K562 (cell line): ENCODE data around the gene RFWD3. TPM values are rescaled to one million over a fixed set of nuclear protein-coding genes. Genes with fewer than 3 reads are reported as not detected.

ENCODE experiments used
- CAMTA2 ChIP-seq: fragments of 250-450 bp; sonication (Bioruptor Pico); conservative IDR thresholded peaks from 2 replicates; pipeline ENCODE4 v1.5.1; 2022
- ELF2 ChIP-seq: fragments of 250-450 bp; sonication (Bioruptor Pico); IDR thresholded peaks from 2 replicates; pipeline ENCODE4 v1.5.0; 2021; ENCODE audit warnings: mild to moderate bottlenecking
- HDGF ChIP-seq: fragments of 450-650 bp; IDR thresholded peaks from 2 replicates; pipeline ENCODE4 v1.6.1; 2016
- HNRNPH1 ChIP-seq: fragments of 200-400 bp; formaldehyde crosslinking; optimal IDR thresholded peaks from 2 replicates; pipeline ENCODE3; 2017; ENCODE audit warnings: low read depth, mild to moderate bottlenecking, low read length, moderate library complexity
- ILK ChIP-seq: fragments of 450-650 bp; IDR thresholded peaks from 2 replicates; pipeline ENCODE4 v1.6.1; 2016; ENCODE audit warnings: missing genetic modification characterization, low read depth, mild to moderate bottlenecking, missing compliant biosample characterization, moderate library complexity, borderline replicate concordance
- JUNB ChIP-seq: fragments of 450-650 bp; formaldehyde crosslinking; conservative IDR thresholded peaks from 2 replicates; pipeline ENCODE4 v1.4.0; 2020; ENCODE audit warnings: mild to moderate bottlenecking
- PTBP1 ChIP-seq: fragments of 200-400 bp; formaldehyde crosslinking; IDR thresholded peaks from 2 replicates; pipeline ENCODE4 v1.6.1; 2017; ENCODE audit warnings: low read depth, low read length
- RBM15 ChIP-seq: fragments of 200-400 bp; formaldehyde crosslinking; IDR thresholded peaks from 2 replicates; pipeline ENCODE4 v1.6.1; 2018; ENCODE audit warnings: mild to moderate bottlenecking, low read length, moderate library complexity; ENCODE audit not compliant: insufficient read depth
- RBM34 ChIP-seq: fragments of 200-400 bp; formaldehyde crosslinking; IDR thresholded peaks from 2 replicates; pipeline ENCODE4 v1.6.1; 2018; ENCODE audit warnings: low read length, borderline replicate concordance; ENCODE audit not compliant: insufficient read depth
- RREB1 ChIP-seq: fragments of 250-450 bp; sonication (Bioruptor Pico); IDR thresholded peaks from 2 replicates; pipeline ENCODE4 v1.4.0; 2020
- SMC3 ChIP-seq: conservative IDR thresholded peaks from 2 replicates; pipeline ENCODE4 v1.6.1; 2011; ENCODE audit warnings: low read depth, low read length, improper control_type of control experiment; ENCODE audit not compliant: insufficient read depth
- ZFP91 ChIP-seq: sonication (generic); formaldehyde crosslinking; IDR thresholded peaks from 2 replicates; pipeline ENCODE4 v1.8.0; 2022; ENCODE audit warnings: mild to moderate bottlenecking, missing genetic modification reagents
- ZZZ3 ChIP-seq: fragments of 450-650 bp; IDR thresholded peaks from 2 replicates; pipeline ENCODE4 v1.6.1; 2016; ENCODE audit warnings: antibody characterized with exemption, mild to moderate bottlenecking, moderate library complexity
- polyA plus RNA-seq, 8 experiments: library from polyadenylated mRNA; depleted of rRNA in 4 of 8; stranded (reverse) in 5 of 8; unstranded in 3 of 8; fragments of >200 nt; fragmentation: Nextera tagmentation in 2 of 8; fragmentation: Illumina TruSeq in 1 of 8; extraction: Ambion mirVana in 2 of 8; extraction: Trizol in 1 of 8; gene quantifications; 2 replicates each; pipeline versions ENCODE4 v1.2.1 to v1.2.3, GENCODE V29; 2011 to 2014; ENCODE audit warnings: inconsistent platforms in 1 of 8, missing spikeins in 1 of 8
- total RNA-seq, 7 experiments: library from RNA; depleted of rRNA in 6 of 7; stranded (reverse); fragments of >200 nt in 6 of 7; fragmentation: Illumina TruSeq in 2 of 7; extraction: Trizol in 2 of 7; gene quantifications; 2 replicates each; pipeline versions ENCODE4 v1.2.1 to v1.2.3, GENCODE V29; 2011 to 2021; ENCODE audit warnings: low replicate concordance in 1 of 7
- TF ChIP-seq, protein P1 (sequence below): fragments of 450-650 bp; conservative IDR thresholded peaks from 2 replicates; pipeline ENCODE4 v1.6.1; 2016; ENCODE audit warnings: missing genetic modification characterization, low read depth, mild to moderate bottlenecking, control low read depth, missing compliant biosample characterization
- TF ChIP-seq, protein P2 (sequence below): IDR thresholded peaks from 2 replicates; pipeline ENCODE4 v1.6.1; 2016; ENCODE audit warnings: missing genetic modification characterization, missing compliant biosample characterization
- TF ChIP-seq, protein P3 (sequence below): sonication (generic); IDR thresholded peaks from 2 replicates; pipeline ENCODE4 v1.6.1; 2016

The RFWD3 gene
- total and polyA plus RNA-seq, 9 of the 15 experiments (the other 6 are each of a cell fraction or from before 2014, with no cell fraction given) = 20.8 to 121 (median 79.0) TPM

DNA sequence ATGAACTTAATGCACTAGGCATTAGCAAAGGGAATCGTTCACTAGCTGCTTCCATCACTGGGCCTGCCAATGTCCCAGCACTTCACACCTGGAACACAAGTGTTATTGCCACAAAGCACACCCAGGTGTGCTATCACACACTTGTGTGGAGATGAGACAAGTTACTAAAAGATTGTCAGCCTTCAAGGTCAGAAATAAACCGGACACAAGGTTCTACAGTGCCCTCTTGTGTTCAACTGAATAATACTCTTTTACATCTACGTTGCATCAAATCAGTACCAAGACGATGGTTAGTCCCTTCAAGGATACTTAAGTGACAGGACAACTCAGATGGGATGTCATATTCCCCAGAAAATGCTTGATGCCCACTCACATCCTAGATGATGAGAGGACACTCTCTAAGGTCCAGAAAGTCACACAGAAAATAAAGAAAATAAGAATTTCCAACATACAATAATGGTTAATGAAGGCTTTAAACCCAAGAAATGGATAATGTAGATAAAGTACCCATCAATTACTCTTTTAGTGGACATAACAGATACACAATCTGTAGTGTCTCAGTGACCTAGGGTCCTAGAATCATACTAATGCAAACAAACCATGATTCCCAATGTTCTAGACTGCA, 43.4 kb downstream of the RFWD3 start (continued):
- TF ChIP-seq ZFP91 (no peak), RREB1 (CRISPR knock-in tag) (no peak), JUNB (CRISPR knock-in tag) (no peak), PTBP1 (no peak), SMC3 (peak; percentile 47), CAMTA2 (CRISPR knock-in tag) (no peak), RBM15 (no peak), ZZZ3 (peak; percentile 76; the same call in 1 of the 2 replicates), HDGF (0 out of 2 replicates have a peak, but pooled peaks have one; percentile 52), ELF2 (CRISPR knock-in tag) (no peak), RBM34 (no peak), HNRNPH1 (no peak), ILK (tag) (no peak)
- TF ChIP-seq, protein P1, sequence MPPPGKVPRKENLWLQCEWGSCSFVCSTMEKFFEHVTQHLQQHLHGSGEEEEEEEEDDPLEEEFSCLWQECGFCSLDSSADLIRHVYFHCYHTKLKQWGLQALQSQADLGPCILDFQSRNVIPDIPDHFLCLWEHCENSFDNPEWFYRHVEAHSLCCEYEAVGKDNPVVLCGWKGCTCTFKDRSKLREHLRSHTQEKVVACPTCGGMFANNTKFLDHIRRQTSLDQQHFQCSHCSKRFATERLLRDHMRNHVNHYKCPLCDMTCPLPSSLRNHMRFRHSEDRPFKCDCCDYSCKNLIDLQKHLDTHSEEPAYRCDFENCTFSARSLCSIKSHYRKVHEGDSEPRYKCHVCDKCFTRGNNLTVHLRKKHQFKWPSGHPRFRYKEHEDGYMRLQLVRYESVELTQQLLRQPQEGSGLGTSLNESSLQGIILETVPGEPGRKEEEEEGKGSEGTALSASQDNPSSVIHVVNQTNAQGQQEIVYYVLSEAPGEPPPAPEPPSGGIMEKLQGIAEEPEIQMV (tag) = no peak
- TF ChIP-seq, protein P2, sequence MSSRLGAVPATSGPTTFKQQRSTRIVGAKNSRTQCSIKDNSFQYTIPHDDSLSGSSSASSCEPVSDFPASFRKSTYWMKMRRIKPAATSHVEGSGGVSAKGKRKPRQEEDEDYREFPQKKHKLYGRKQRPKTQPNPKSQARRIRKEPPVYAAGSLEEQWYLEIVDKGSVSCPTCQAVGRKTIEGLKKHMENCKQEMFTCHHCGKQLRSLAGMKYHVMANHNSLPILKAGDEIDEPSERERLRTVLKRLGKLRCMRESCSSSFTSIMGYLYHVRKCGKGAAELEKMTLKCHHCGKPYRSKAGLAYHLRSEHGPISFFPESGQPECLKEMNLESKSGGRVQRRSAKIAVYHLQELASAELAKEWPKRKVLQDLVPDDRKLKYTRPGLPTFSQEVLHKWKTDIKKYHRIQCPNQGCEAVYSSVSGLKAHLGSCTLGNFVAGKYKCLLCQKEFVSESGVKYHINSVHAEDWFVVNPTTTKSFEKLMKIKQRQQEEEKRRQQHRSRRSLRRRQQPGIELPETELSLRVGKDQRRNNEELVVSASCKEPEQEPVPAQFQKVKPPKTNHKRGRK (tag) = no peak
- TF ChIP-seq, protein P3, sequence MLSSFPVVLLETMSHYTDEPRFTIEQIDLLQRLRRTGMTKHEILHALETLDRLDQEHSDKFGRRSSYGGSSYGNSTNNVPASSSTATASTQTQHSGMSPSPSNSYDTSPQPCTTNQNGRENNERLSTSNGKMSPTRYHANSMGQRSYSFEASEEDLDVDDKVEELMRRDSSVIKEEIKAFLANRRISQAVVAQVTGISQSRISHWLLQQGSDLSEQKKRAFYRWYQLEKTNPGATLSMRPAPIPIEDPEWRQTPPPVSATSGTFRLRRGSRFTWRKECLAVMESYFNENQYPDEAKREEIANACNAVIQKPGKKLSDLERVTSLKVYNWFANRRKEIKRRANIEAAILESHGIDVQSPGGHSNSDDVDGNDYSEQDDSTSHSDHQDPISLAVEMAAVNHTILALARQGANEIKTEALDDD = no peak
